GM18858 (cell line): Measurements from ENCODE around the gene CITED4.
"Not testable (repeated sequence)": the region's sequence is repeated elsewhere in the genome, so short reads cannot be mapped to it uniquely, and the experiment has no call there.

Experiments
- ATAC-seq: cut with Tn5 transposase; IDR thresholded peaks from one replicate; pipeline ENCODE4 v1.9.1; 2021; ENCODE audit not compliant: unreplicated experiment

CITED4 gene, protein sequence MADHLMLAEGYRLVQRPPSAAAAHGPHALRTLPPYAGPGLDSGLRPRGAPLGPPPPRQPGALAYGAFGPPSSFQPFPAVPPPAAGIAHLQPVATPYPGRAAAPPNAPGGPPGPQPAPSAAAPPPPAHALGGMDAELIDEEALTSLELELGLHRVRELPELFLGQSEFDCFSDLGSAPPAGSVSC

GRCh38 chr1:40862008-40862863 is at the start of gene CITED4:
Gene CITED4 (minus strand): TSS chr1:40862363. CDS start chr1:40862127, 236 bp downstream.
- peak; percentile 81 for ATAC-seq

DNA sequence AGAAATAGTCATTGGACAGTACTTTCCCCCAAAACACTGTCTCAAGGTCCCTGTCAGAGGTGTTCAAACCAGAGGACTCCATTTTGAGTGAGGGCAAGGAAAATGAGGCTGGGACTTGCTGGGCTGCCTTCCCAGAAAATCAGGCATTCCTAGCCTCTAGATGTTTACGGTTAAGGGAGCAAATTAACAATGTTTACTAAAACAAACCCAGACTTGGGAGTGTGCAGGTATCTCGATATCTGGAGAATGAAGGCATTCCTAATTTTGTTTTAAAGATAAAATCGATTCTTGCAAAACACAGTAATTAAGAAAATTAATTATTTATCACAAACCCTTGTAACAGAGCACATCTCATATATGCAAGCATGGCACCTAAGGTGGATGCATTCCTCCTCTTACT is 48.9 kb upstream of the CITED4 start:
- no peak for ATAC-seq

GRCh38 chr1:40909281-40909680 is 47.1 kb upstream of the CITED4 start:
- ATAC-seq: no peak

DNA sequence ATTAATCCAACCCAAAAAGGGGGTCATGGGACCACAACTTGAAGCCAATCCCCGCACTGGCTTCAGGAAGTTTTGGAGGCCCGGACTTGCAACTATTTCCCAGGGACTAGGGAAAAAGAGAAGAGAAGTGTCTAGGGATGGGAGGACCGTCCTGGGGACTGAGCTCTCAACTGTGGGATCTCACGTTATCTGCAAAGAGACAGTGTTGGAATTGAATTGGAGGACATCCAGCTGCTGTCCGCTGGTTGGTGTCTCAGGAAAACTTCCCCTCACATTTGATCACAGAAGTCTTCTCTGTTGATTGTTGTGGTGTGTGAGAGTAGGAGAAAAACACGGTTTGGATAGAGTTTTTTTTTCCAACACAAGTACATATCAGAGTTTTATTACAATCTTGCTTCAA is 46.2 kb upstream of the CITED4 start:
- ATAC-seq: no peak

DNA sequence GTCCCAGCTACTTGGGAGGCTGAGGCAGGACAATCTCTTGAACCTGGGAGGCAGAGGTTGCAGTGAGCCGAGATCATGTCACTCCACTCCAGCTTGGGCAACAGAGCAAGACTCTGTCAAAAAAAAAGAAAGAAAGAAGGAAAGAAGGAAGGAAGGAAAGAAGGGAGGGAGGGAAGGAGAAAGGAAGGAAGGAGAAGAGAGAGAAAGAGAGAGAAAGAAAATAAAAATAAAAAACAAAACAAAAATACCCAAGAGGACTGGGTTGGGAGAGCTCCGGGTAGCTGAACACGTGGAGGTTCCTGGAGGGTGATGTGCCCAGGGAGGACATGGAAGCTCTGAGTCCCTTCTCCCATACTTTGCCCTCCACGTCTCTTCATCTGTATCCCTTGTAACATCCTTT is 45.7 kb upstream of the CITED4 start:
- no peak for ATAC-seq

GRCh38 chr1:40906781-40907400 is 44.7 kb upstream of the CITED4 start:
- ATAC-seq: no peak

- ATAC-seq: no peak
Measured at GRCh38 chr1:40905061-40905460, 42.9 kb upstream of the CITED4 start.

DNA sequence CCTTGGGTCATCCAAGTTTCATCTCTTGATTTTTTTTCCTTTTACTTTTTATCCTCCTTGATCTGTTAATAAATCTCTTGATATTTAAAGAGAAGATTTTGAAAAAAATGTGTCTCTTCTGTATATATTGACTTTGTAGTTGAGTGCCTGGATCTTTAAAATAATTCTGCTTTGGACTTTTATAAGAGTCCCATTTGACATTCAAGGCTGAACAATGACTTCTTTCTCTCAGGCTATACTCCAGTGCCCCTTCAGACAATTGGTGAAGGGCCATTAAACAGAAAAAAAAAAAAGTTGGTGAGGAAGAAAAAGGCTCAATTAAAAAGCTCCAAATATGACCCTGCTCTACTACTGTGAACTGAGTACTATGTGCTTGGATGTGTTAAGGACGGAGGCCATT is 40.9 kb upstream of the CITED4 start:
- no peak for ATAC-seq

GRCh38 chr1:40901886-40902852 is 40.0 kb upstream of the CITED4 start:
- ATAC-seq: no peak

- no peak for ATAC-seq
Measured at GRCh38 chr1:40899230-40899870, 37.2 kb upstream of the CITED4 start.

- ATAC-seq: no peak
Measured at GRCh38 chr1:40898431-40898901, 36.3 kb upstream of the CITED4 start.

DNA sequence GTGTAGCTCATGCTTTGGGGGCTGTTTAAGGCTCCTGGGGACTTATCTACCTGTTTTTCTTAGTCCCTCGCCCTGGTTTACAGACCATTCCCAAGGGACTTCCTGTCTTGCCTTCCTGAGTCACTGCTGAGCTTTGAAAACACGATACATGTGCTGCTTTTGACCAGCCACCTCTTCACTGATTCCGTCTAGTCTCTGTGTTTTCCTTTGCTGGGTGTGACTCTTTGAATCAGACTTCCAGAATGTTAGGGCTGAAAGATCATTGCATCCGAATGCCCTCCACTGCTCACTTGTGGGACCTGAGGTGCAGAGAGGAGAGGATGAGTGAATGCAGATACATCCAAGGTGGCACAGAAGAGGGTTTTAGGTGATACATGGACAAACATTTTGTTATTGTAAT is 35.4 kb upstream of the CITED4 start:
- ATAC-seq: no peak

DNA sequence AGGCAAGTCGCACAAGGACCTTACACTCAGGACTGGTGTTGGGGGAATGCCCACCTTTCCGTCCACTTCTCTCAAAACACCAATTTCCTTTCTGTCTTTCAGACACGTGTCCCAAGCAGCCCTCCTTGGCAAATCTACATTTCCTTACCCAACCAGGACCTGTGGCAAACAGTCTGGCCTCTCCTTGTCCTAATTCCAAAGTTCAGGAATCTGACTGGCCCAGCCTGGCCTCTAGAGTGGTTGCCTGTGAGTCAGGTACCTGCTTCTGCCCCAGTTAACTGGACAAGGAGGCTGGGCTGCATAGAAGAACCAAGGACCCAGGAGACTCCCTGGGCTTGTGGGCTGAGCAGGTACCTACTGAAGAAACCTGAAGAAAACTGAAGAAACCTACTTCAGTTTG is 34.3 kb upstream of the CITED4 start:
- ATAC-seq: no peak

DNA sequence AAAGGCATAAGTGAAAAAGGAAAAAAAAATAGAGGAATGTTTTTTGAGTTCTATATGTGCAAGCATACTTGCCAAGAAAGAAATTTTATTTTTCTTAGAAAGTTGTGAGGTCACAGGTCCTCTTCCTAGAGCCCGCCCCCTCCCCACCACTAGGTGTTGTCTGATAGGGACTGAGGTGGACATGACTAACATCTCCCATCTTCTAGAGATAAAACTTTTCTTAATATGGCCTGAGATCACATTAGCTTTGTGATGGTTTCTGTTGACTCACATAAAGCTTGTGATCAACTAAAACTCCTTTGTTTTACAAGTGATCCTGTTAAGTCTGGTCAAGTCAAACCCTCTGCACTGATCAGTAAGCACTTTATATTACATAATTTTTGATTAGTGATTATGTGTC is 33.4 kb upstream of the CITED4 start:
- ATAC-seq: no peak

- ATAC-seq: not testable (repeated sequence)
Measured at GRCh38 chr1:40894858-40895257, 32.7 kb upstream of the CITED4 start.

DNA sequence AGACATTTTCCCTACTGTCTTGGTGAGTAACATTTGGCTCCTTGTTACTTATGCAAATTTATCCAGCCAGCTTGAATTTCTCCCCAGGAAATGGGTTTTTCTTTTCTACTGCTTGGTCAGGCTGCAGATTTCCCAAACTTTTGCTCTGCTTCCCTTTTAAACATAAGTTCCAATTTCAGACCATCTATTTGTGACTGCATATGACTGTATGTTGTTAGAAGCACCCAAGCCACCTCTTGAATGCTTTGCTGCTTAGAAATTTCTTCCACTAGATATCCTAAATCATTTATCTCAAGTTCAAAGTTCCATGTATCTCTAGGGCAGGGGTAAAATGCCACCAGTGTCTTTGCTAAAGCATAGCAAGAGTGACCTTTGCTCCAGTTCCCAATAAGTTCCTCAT is 32.3 kb upstream of the CITED4 start:
- no peak for ATAC-seq

- no peak for ATAC-seq
Measured at GRCh38 chr1:40893946-40894345, 31.8 kb upstream of the CITED4 start.

GRCh38 chr1:40892354-40892753 is 30.2 kb upstream of the CITED4 start:
- ATAC-seq: no peak

- ATAC-seq: no peak
Measured at GRCh38 chr1:40890771-40891170, 28.6 kb upstream of the CITED4 start.

GRCh38 chr1:40887652-40888051 is 25.5 kb upstream of the CITED4 start:
- no peak for ATAC-seq
